ENCODE results near the gene LIN52.

The LIN52 gene

GRCh38 chr14:74190927-74191575 lies 106.3 kb downstream of the LIN52 start:
- in situ Hi-C loops (cut with MboI; ENCODE audit: low sequenced_read_pairs): no loop called here

DNA sequence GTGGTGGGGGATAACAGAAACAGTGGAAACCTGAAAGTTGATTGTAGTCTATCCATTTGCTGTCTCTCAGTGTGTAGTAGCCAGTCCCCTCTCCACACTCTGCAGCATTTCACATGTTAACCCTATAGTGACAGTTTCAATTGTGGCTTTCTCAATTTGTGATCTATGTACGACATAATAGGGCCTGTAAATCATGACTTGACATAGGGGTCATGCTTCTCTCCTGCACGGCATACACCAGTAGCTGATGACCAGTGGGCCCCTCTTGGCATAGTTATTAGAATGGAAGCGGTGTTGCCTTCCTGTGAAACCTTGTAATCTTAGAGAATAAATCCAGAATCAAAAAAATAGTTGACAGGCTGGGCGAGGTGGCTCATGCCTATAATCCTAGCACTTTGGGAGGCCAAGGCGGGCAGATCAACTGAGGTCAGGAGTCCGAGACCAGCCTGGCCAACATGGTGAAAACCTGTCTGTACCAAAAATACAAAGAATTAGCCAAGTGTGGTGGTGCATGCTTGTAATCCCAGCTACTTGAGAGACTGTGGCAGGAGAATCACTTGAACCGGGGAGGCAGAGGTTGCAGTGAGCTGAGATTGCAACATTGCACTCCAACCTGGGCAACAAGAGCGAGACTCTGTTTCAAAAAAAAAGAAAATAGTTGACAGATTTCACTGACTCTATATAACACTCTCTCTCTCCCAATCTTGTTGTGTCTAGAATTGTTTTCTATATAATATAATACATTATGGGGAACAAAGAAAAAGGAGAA lies 109.9 kb downstream of the LIN52 start:
- in situ Hi-C loops (cut with MboI; ENCODE audit: low sequenced_read_pairs): no loop called here

- in situ Hi-C loops (cut with MboI; ENCODE audit: low sequenced_read_pairs): no loop called here
Observed at GRCh38 chr14:74195623-74196022, 110.9 kb downstream of the LIN52 start.

- in situ Hi-C loops (cut with MboI; ENCODE audit: low sequenced_read_pairs): no loop called here
Observed at GRCh38 chr14:74198441-74199234, 113.9 kb downstream of the LIN52 start.

DNA sequence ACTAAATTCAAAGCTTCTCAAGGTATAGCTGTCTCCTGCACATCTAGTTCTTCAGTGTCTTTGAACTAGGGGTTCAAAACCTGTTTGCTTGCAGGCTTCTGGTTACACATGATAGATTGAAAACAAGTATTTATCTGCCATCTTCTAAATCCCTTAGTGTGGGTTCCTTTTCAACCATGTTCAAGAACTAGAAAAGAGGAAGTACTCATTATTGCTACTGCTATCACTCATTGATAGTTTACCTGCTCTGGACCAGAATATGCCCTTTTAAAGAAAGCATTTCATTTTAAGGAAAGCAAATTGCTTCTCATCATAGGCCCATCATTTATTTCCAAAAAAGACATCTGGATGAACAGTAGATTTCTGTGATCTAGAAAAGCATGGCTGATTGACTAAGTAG lies 117.4 kb downstream of the LIN52 start:
- in situ Hi-C loops (cut with MboI; ENCODE audit: low sequenced_read_pairs): no loop called here

DNA sequence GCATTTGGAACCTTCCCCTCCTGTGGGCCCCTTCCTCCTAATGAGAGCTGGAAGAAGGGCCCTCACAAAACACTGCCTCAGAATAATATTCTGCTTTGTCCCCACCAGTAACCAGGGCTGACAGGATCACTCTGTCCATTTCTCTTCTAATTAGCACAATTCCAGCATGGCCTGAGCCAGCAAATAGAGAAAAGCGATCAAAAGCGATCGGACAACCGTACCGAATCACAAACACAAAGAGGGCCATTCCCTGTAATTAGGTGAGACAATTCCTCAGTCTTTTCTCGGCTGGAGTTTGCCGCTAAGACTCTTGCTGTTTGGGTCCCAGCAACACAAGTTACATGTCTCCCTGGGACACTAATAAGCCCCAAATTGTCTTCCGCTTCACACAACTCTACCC lies 118.9 kb downstream of the LIN52 start:
- in situ Hi-C loops (cut with MboI; ENCODE audit: low sequenced_read_pairs): no loop called here

GRCh38 chr14:74204491-74204890 lies 119.7 kb downstream of the LIN52 start:
- in situ Hi-C loops (cut with MboI; ENCODE audit: low sequenced_read_pairs): no loop called here

DNA sequence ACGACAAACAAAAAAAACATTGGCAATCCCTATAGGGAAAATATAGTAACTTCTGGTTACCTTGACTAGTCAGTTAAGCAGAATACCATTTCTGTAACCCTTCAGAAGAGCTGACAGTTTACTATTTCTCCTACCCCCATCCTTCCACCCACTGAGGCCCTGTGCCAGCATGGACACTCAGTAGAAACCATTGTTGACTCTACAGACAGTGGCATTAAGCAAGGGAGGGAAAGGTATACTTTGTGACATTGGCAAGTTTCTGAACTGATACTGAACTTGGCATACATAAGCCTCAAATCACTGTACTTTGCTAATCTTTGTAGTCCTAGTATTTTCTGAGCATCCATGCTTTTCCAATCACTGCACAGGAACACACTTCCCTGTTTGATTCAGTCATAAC lies 121.1 kb downstream of the LIN52 start:
- in situ Hi-C loops (cut with MboI; ENCODE audit: low sequenced_read_pairs): no loop called here

DNA sequence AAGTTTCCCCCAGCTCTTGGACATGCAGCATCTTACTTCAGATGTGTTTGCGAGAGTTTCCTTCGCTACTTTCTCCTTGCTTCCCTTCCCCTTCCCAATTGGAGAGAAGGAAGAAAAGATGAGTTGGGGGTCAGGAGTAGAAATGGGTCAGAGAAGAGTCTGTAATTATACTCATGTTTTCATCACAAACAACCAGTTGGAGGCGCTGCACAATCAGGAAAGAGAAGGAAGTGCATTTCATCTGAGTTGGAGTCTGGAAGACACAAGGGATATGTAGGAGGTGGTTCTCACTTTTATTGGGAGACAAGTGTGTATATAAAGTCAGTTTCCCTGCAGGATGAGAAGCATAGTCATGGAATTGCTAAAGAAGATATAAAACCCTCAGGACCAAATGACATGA lies 123.2 kb downstream of the LIN52 start:
- in situ Hi-C loops (cut with MboI; ENCODE audit: low sequenced_read_pairs): no loop called here

- in situ Hi-C loops (cut with MboI; ENCODE audit: low sequenced_read_pairs): no loop called here
Observed at GRCh38 chr14:74208642-74209041, 123.9 kb downstream of the LIN52 start.

DNA sequence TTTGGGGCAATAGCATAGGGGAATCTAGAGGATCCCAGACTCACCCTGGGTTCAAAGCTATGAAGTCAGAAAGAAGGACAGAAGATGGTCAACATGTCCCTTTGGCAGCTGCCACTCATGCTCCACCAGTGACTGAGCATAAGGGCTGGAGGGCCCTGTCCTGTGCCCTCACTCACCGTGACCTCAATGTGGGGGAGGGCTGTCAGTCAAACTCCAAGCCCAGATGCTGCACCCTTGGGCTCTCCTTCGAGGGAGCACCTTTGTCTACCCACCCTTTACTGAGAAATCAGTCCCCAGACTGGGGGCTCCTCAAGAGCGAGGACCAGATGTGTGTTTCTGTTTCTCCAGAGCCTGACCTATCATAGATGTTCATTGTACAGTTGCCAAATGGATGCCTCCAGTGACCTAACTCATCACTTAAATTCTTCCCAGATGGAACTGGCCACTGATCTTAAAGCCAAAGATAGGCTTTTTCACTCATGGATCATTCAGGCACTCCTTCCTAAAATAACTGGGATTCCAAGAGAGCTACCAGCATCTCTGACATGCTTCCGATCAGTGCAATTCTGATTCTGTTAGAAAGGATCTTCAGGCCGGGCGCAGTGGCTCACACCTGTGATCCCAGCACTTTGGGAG lies 127.3 kb downstream of the LIN52 start:
- in situ Hi-C loops (cut with MboI; ENCODE audit: low sequenced_read_pairs): no loop called here

GRCh38 chr14:74213907-74214803 lies 129.4 kb downstream of the LIN52 start:
- in situ Hi-C loops (cut with MboI; ENCODE audit: low sequenced_read_pairs): no loop called here

DNA sequence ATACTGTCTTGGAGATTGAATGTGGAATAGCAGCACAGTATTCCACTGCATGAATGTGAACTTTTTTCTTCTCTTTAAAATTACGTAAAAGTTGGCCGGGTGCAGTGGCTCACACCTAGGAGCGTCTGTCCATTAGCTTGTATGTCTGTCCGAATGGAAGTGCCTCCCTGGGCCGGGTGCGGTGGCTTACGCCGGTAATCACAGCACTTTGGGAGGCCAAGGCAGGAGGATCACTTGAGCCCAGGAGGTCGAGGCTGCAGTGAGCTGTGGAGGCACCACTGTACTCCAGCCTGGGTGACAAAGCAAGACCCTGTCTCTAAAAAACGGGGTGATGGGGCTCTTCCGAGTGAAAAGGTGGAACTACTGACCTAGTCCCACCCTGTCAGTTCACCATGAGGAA lies 131.9 kb downstream of the LIN52 start:
- in situ Hi-C loops (cut with MboI; ENCODE audit: low sequenced_read_pairs): no loop called here

GRCh38 chr14:74217672-74218448 lies 133.1 kb downstream of the LIN52 start:
- in situ Hi-C loops (cut with MboI; ENCODE audit: low sequenced_read_pairs): no loop called here

GRCh38 chr14:74218462-74218861 lies 133.7 kb downstream of the LIN52 start:
- in situ Hi-C loops (cut with MboI; ENCODE audit: low sequenced_read_pairs): no loop called here

- in situ Hi-C loops (cut with MboI; ENCODE audit: low sequenced_read_pairs): no loop called here
Observed at GRCh38 chr14:74219277-74220205, 134.8 kb downstream of the LIN52 start.

- in situ Hi-C loops (cut with MboI; ENCODE audit: low sequenced_read_pairs): no loop called here
Observed at GRCh38 chr14:74220991-74221390, 136.2 kb downstream of the LIN52 start.

DNA sequence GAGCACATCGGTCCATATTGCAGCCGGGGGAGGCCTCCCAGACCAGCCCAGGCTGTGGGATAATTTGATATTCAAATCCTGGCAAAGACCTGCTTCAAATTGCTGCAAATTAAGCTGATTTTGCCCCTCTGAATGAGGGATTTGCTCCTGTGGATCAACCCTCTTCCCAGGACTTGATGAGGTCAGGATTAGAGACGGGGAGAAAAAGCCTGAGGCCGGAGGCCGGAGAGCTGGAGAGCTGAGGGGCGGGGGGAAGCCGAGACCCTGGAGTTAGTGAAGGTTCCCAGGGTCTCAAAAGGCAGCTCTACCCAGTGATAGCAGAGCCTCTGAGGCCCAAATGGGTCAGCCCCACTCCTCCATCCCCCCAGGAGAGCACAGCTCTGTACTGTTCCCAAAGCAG lies 137.0 kb downstream of the LIN52 start:
- in situ Hi-C loops (cut with MboI; ENCODE audit: low sequenced_read_pairs): no loop called here

DNA sequence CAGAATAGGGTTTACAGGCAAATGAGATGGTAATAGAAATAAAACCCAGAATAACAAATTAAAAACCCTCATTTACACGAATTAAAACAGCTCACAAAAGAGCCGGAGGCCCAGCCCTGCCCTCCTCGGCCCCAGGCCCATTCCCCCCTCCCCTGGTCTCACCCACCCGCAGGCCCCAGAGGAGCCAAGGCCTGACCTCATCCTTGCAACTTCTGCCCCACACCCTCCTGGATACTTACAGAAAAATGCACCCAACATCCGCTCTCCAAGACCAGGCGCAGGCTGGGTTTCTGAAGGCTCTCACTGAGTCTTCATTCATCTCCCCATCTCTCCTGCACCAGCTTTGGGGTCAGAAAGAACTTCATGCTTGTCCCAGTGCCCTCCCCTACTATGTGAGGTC lies 138.3 kb downstream of the LIN52 start:
- in situ Hi-C loops (cut with MboI; ENCODE audit: low sequenced_read_pairs): no loop called here
